Hematopoietic multipotent progenitor cell treated with erythropoietin and hydrocortisone succinate and interleukin-3 and kit ligand, for 8 days (in vitro differentiated cells): ENCODE results near the gene WNK1.

Experiments used
- DNase-seq: peaks from one replicate; pipeline ENCODE4 v3.0.0-alpha.2; 2015

Gene WNK1

DNA sequence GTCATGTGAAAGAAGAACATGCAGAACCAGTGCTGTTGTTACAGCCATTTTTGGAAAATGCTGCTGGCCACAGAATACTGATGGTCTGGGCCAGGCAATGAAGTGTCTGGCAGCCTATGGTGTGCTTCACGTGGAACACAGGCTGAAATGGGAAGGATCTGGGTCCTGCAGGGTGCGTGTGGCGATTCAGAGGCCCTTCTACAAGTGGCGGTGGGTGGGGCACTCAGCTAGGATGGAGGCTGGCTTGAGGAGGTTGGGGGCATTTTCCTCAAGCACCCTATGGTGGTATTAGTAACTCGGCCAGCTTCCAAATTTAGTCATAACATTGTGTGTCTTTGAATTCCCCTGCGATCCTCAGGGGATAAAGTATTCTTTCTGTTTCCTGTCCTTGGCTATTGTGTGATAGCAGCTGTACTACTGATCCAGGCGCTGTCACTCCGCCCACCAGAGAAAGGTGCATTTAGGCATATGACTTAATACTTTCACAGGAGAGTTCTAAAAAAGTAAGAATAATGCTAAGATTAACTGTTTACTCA is 206.3 kb downstream of the WNK1 start:
- DNase-seq, result no peak
